Myocyte (in vitro differentiated cells): ENCODE results near the gene NRDC. TPM values are rescaled to one million over a fixed set of nuclear protein-coding genes. Genes with fewer than 3 reads are reported as not detected.

Experiments used
- DNase-seq: peaks from one replicate; pipeline ENCODE4 v3.0.0-alpha.2; 2012; ENCODE audit warnings: low read depth
- microRNA counts: library from miRNA; unstranded; fragments of <30 nt; microRNA quantifications from one replicate; lab custom pipeline; 2016
- microRNA-seq: library from miRNA; unstranded; fragments of <30 nt; microRNA quantifications from one replicate; pipeline ENCODE4, GENCODE V29; 2016
- total RNA-seq: library from RNA; depleted of rRNA; stranded (reverse); fragments of >200 nt; gene quantifications from 2 replicates; pipeline ENCODE4 v1.2.3, GENCODE V29; 2014

NRDC gene
- total RNA-seq, 1 donor from 2014 or later, result 84.5 TPM

- no peak for DNase-seq
These were observed 117.2 kb downstream of the NRDC start for GRCh38 chr1:51761351-51761750.

DNA sequence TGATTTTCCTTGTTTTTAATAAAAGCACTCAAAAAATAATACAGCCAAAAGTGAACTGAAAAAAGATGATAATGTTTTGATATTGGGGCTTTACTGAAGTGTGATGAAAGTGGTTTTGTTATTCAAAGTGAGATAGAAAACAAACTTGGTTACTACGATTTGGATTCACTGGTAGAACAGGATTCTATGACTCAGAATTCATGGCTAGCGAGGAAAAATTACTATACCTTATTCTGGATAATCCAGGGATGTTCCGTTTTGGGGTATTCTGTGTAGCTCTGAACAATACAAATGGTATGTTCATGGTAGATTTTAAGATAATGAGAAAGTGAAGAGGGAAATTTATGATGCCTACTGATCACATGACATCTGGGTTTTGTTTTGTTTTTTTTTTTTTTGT, 117.7 kb downstream of the NRDC start:
- DNase-seq, result no peak

GRCh38 chr1:51758310-51758709, 120.2 kb downstream of the NRDC start:
- DNase-seq, result no peak

- no peak for DNase-seq
These were observed 122.2 kb downstream of the NRDC start for GRCh38 chr1:51756290-51756689.

- DNase-seq, result no peak
These were observed 123.1 kb downstream of the NRDC start for GRCh38 chr1:51755437-51755836.

GRCh38 chr1:51754666-51755065, 123.9 kb downstream of the NRDC start:
- no peak for DNase-seq

DNA sequence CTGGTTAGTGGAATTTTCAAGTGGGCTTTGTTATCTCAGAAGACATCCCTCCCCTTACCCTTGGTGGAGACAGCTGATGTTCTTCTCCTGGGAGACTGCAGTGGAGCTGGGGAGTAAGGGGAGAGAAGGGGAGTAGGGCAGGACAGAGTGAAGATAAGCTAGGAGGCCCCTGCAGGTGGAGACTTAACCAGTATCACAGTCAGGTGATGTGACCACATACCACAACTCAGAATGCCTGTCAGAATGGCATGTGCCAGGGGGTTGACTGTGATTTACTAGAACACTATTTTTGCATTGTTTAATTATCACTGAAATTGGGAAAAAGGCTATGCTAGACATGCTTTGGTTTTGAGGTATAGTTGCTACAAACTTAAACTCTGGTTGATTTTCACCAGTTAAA, 124.6 kb downstream of the NRDC start:
- no peak for DNase-seq

DNA sequence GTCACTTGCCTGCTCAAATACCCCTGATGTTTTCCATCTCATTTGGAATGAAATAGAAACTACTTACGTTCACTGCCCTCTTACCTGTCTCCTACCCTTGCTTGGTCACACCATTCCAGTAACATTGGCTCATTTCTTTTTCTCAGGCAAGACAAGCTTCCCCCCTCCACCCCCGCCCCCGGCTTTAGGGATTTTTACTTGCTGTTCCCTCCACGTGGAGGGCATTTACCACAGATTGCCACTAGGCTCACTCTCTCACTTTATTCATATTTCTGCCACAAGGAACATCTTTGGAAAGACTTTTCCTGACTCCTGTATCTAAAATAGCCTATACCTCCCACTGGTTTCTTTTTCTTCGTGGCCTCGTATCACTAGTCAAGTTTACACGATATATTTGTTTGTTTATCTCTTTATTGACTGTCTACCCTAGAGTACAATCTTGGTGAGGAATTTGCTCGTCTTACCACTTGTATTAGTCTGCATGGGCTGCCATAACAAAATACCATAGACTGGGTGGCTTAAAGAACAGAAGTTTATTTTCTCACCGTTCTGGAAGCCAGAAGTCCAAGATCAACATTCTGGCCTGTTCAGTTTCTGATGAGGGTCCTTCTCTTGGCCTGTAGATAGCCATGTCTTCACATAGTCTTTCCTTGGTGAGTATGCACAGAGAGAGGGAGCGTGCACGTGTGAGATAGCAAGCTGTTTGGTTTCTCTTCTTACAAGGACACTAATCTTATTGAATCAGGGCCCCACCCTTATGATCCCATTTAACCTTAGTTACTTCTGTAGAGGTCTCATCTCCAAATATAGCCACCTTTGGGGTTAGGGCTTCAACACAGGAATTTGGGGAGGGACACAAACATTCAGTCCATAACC, 126.2 kb downstream of the NRDC start:
- no peak for DNase-seq

DNA sequence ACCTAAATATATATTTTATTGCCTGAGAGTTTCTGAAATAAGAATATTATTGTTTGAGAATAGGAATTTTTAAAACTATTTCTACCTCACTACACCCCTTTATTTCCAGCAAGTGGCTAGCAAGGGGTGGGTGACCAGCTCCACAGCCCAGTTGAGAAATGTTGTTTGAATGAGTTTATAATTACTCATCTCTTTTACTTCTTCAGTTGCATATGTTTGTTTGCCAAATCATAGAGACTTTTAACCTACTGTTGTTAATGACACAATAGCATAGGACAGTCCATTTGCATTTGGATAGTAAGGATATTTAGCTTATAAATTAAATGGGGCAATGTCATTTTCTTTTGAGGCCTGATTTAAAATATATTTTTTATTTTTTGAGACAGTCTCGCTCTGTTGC, 127.8 kb downstream of the NRDC start:
- no peak for DNase-seq

DNA sequence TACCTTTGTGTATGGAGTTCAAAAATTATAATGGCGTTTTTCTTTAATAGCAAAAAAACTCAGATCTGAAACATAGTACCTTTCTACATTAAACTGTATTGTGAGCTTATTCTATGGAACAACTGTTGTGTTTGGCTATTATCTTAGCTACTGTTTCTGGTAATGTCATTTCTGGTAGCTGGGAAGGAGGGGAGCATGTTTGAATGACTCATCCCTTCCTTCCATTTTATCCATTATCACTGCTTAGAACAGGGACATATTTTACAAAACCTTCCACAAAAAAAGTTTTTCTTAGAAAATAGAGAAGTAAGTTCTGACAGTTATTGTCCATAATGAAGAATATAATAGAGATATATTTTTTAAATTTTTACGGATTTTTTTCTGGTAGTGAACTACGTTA, 128.3 kb downstream of the NRDC start:
- no peak for DNase-seq

- DNase-seq, result no peak
These were observed 129.4 kb downstream of the NRDC start for GRCh38 chr1:51749151-51749550.

DNA sequence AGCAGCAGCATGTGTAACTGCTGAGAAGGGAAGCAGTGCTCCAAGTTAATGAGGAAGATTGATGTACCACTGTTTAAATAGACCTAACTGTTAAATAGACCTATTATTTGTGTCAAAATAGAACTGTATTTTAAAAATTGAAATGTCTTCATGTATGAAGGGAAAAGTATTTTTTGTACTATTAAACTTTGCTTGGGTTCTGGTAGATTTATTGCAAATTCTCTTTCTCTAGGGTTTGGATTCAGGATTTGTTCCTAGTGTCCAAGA, 133.3 kb downstream of the NRDC start:
- DNase-seq, result no peak

DNA sequence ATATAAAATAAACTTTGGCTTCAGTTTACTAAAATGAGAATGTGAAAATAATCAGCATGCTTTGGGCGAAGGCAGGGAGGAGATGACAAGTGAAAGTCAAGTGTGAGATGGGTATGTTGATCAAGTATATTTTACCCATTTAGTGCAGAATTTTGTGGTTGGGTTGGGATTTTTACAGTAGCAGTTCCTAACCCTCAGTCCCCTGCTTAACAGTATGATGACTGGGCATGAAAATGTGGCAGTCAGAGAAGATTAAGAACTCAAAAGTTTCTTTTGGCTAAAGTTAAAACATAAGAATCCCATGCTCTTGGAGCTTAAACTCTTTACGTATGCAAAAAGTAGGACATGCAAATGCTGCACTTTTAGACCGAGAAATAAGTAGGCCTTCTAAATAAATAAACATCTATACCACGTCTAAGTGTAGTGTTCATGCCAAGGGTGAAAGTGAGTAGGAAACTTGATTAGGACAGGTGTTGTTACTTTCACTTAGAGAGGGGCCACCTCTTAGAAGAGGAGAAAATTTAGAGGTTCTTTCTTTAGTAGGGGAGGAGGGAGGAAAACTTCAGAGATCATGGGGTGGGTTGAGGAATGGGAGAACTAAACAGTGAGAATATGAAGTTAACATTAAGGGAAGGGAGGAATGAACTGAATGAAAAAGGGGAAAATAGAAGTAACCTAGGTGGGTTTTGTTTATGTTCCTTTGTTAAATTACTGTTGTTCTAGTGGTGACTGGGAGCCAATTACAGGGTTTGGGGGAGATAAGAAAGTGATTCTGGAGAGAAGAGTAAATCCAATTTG, 133.8 kb downstream of the NRDC start:
- DNase-seq, result no peak

DNA sequence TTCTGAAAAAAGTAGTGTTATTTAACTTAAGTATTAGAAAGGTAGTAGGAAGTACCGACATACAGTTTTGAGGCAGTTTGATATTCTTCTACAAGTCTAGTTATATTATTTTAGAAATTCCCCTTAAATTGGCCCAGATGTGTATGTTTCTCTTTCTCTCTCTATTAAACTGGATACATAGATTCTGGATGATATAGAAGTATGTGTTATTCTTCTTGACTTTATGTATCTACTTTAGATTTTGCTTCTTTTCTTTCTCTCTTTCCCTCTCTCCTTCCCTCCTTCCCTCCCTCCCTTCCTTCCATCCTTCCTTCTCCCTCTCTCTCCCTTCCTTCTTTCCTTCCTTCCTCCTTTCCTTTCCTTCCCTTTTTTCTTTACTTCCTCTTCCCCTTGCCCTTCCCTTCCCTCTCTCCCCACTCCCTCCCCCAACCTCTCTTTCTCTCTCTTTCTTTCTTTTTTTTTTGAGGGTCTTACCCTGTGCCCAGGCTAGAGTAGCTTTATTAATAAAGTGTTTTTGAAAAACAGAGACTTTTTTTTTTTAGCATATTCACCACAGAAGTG, 137.3 kb downstream of the NRDC start:
- no peak for DNase-seq

- no peak for DNase-seq
These were observed 137.9 kb downstream of the NRDC start for GRCh38 chr1:51740652-51741051.

MicroRNAs within 50 kb of the gene (microRNA counts, 767-probe panel; counts per million panel counts)
- microRNA hsa-miR-761 (lab: Ali Mortazavi, UCI), result not detected

Small RNA genes within 50 kb of the gene (microRNA-seq; reads per million reads assigned to microRNA genes)
- gene MIR761, result not detected

Other genes starting within 250 kb of the NRDC start
- gene RAB3B, start 112.0 kb upstream of the NRDC start, total RNA-seq, result 0.78 and 0.88 TPM in 2 replicates
- 11.6 and 11.9 TPM in 2 replicates for gene KTI12, start 155.1 kb upstream of the NRDC start, total RNA-seq
- 30.5 and 34.5 TPM in 2 replicates for gene TXNDC12, start 176.5 kb upstream of the NRDC start, total RNA-seq
- gene BTF3L4, start 177.6 kb upstream of the NRDC start, total RNA-seq, result 75.0 and 86.9 TPM in 2 replicates